GM23248 (cell line): ENCODE data around the gene KRT25. TPM values are rescaled to one million over a fixed set of nuclear protein-coding genes. Genes with fewer than 3 reads are reported as not detected.

Experiments used
- DNase-seq: peaks from one replicate; pipeline ENCODE4 v3.0.0-alpha.2; 2015
- H2AFZ ChIP-seq: fragments of 200-600 bp; sonication (generic); 2 replicates; pipeline ENCODE4 v1.6.1; 2016; ENCODE audit warnings: antibody characterized with exemption
- H3F3A ChIP-seq: fragments of 200-600 bp; sonication (generic); 2 replicates; pipeline ENCODE4 v1.6.1; 2016; ENCODE audit warnings: mild to moderate bottlenecking, antibody characterized with exemption, mixed run types; ENCODE audit not compliant: insufficient read depth
- H3K27ac ChIP-seq: fragments of 200-600 bp; sonication (generic); 2 replicates; pipeline ENCODE4 v1.5.1; 2016; ENCODE audit warnings: mild to moderate bottlenecking
- H3K27me3 ChIP-seq: fragments of 200-600 bp; sonication (generic); replicated peaks from 2 replicates; pipeline ENCODE4 v1.6.1; 2016; ENCODE audit warnings: mild to moderate bottlenecking; ENCODE audit not compliant: insufficient read depth
- H3K36me3 ChIP-seq: fragments of 200-600 bp; sonication (generic); 2 replicates; pipeline ENCODE4 v1.6.1; 2016; ENCODE audit warnings: low read depth, mild to moderate bottlenecking
- H3K4me1 ChIP-seq: fragments of 200-600 bp; sonication (generic); 2 replicates; pipeline ENCODE4 v1.6.1; 2016; ENCODE audit warnings: mild to moderate bottlenecking; ENCODE audit not compliant: insufficient read depth
- H3K4me2 ChIP-seq: fragments of 200-600 bp; sonication (generic); one replicate; pipeline ENCODE4 v1.6.1; 2016; ENCODE audit warnings: mild to moderate bottlenecking; ENCODE audit not compliant: unreplicated experiment
- H3K4me3 ChIP-seq: fragments of 200-600 bp; sonication (generic); 2 replicates; pipeline ENCODE4 v1.5.1; 2016; ENCODE audit warnings: mild to moderate bottlenecking
- H3K79me2 ChIP-seq: fragments of 200-600 bp; sonication (generic); 2 replicates; pipeline ENCODE4 v1.6.1; 2016; ENCODE audit warnings: mild to moderate bottlenecking; ENCODE audit not compliant: insufficient read depth
- H3K9ac ChIP-seq: fragments of 200-600 bp; sonication (generic); 2 replicates; pipeline ENCODE4 v1.6.1; 2016; ENCODE audit warnings: mild to moderate bottlenecking
- H3K9me2 ChIP-seq: fragments of 200-600 bp; sonication (generic); 2 replicates; pipeline ENCODE4 v1.6.1; 2016; ENCODE audit warnings: mixed run types, mild to moderate bottlenecking, moderate library complexity; ENCODE audit not compliant: insufficient read depth
- H3K9me3 ChIP-seq: fragments of 200-600 bp; sonication (generic); one replicate; pipeline ENCODE4 v1.6.1; 2017; ENCODE audit warnings: low read depth
- H4K20me1 ChIP-seq: fragments of 200-600 bp; sonication (generic); 2 replicates; pipeline ENCODE4 v1.6.0; 2016; ENCODE audit not compliant: insufficient read depth
- EZH2 ChIP-seq: fragments of 200-600 bp; sonication (generic); IDR thresholded peaks from 2 replicates; pipeline ENCODE4 v1.6.1; 2018; ENCODE audit warnings: antibody characterized with exemption, mild to moderate bottlenecking; ENCODE audit not compliant: insufficient read depth, poor library complexity, severe bottlenecking
- EZH2phosphoT487 ChIP-seq: fragments of 200-600 bp; sonication (generic); IDR thresholded peaks from 2 replicates; pipeline ENCODE4 v1.6.1; 2018; ENCODE audit warnings: antibody characterized with exemption, moderate library complexity, mild to moderate bottlenecking, low read depth; ENCODE audit not compliant: insufficient read depth
- WGBS, 2 experiments: methylation state at CpG; one replicate each; pipeline ENCODE4 v1.1.6; 2015 to 2017; ENCODE audit warnings: low lambda C conversion rate in 2 of 2, low coverage in 1 of 2; ENCODE audit errors: missing lambda C conversion rate in 2 of 2; 5-methylcytosine and 5-hydroxymethylcytosine counted together
- in situ Hi-C: fragments of 300-500 bp; cut with MboI; formaldehyde crosslinking; loops from 2 replicates; pipeline ENCODE4 v1.15.0; 2020
- polyA plus RNA-seq: library from polyadenylated mRNA; unstranded; fragments of >200 nt; fragmentation: Nextera tagmentation; extraction: Ambion mirVana; gene quantifications from 2 replicates; pipeline ENCODE4 v1.2.1, GENCODE V29; 2016
- total RNA-seq: library from RNA; depleted of rRNA; stranded (reverse); fragments of >200 nt; shearing (Covaris generic); gene quantifications from 2 replicates; pipeline ENCODE4 v1.2.3, GENCODE V29; 2014

KRT25 gene
- total and polyA plus RNA-seq, 2 experiments from 2014 or later, result not detected

GRCh38 chr17:40779181-40779909, 24.2 kb upstream of the KRT25 start:
- no peak overlapping the region for H3K4me3 ChIP-seq
- no peak overlapping the region for H3K9ac ChIP-seq
- no peak overlapping the region for H2AFZ ChIP-seq
- H3K36me3 ChIP-seq, result no peaks in the 10 kb centered on the region
- WGBS, 2 experiments, result 16 to 18% methylated on average over 37 of the region's 37 CpGs
- no peaks in the 10 kb centered on the region for H3K79me2 ChIP-seq
- peak overlapping the region; percentile 24 for H3K4me2 ChIP-seq
- H3K4me1 ChIP-seq, result no peaks in the 10 kb centered on the region
- H3K27me3 ChIP-seq, result peaks cover 60% of the 10 kb centered on the region
- no peaks in the 10 kb centered on the region for H3K9me2 ChIP-seq
- no peaks in the 10 kb centered on the region for H3F3A ChIP-seq
- DNase-seq, result peak; percentile 6
- no peaks in the 10 kb centered on the region for H4K20me1 ChIP-seq
- H3K9me3 ChIP-seq, result no peaks in the 10 kb centered on the region
- TF ChIP-seq EZH2phosphoT487 (no peak), EZH2 (peak; percentile 75)
- in situ Hi-C loops, result loop anchor here (25.0 kb wide), 1 partner anchor 417 kb away; the partner anchor contains the start of gene GJD3
- no peak overlapping the region for H3K27ac ChIP-seq

DNA sequence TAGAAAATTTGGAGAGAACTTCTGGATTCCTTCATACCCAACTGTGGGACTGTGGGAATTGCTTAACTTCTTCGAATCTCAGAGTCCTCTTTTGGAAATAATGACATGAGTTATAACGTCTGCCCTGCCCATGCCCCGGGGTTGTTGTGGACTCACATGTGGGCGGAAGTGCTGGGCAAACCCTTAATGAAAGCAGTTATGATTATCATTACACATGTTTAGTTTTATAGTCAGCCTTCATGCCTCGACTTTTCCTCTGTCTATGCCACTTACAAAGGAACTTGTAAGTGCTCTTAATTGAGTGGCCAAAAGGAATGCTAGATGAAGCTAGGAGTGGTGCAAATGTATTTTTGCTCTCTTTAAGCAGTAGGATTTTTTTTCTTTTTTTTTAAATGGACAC, 23.3 kb upstream of the KRT25 start:
- Histone ChIP-seq H4K20me1 (no peaks in the 10 kb centered on the region), H3K9me2 (no peaks in the 10 kb centered on the region), H3K4me2 (no peak overlapping the region), H3F3A (no peaks in the 10 kb centered on the region), H3K4me3 (no peak overlapping the region), H3K9ac (no peak overlapping the region), H3K27me3 (peaks cover 65% of the 10 kb centered on the region), H2AFZ (no peak overlapping the region), H3K4me1 (no peaks in the 10 kb centered on the region), H3K27ac (no peak overlapping the region), H3K9me3 (no peaks in the 10 kb centered on the region), H3K79me2 (no peaks in the 10 kb centered on the region), H3K36me3 (no peaks in the 10 kb centered on the region)
- WGBS, 2 experiments, result 29 to 31% methylated on average over 5 of the region's 5 CpGs
- in situ Hi-C loops, result loop anchor here (25.0 kb wide), 1 partner anchor 416 kb away; the partner anchor contains the start of gene GJD3
- no peak for TF ChIP-seq EZH2
- TF ChIP-seq EZH2phosphoT487, result no peak
- DNase-seq, result no peak

DNA sequence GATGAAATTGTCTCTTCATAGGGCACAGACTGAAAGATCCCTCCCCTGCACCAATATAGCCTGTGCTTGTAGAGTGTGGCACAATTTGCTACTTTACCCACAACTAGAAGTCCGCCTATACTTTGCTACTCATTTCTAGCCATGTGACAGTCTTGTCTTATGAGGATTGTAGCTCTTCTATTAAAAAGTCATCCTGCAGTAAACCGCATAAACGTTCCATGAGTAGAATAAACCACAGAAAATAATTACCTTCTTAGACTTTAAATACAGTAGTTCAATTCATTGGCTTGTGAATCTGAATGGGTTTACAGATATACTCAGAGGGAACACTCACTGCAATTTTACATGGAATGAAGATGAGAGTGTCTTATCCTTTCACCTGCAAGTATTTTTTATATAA, 22.8 kb upstream of the KRT25 start:
- no peak for TF ChIP-seq EZH2phosphoT487
- no peak for TF ChIP-seq EZH2
- Histone ChIP-seq H3K9me3 (no peaks in the 10 kb centered on the region), H3K9me2 (no peaks in the 10 kb centered on the region), H3K4me3 (no peak overlapping the region), H3K9ac (no peak overlapping the region), H4K20me1 (no peaks in the 10 kb centered on the region), H3K36me3 (no peaks in the 10 kb centered on the region), H2AFZ (no peak overlapping the region), H3K27me3 (peaks cover 68% of the 10 kb centered on the region), H3K79me2 (no peaks in the 10 kb centered on the region), H3K4me1 (no peaks in the 10 kb centered on the region), H3K4me2 (no peak overlapping the region), H3K27ac (no peak overlapping the region), H3F3A (no peaks in the 10 kb centered on the region)
- in situ Hi-C loops, result loop anchor here (25.0 kb wide), 1 partner anchor 416 kb away; the partner anchor contains the start of gene GJD3
- DNase-seq, result no peak
- 83 to 85% methylated on average over 3 of the region's 3 CpGs for WGBS, 2 experiments

- Histone ChIP-seq H3K4me1 (no peaks in the 10 kb centered on the region), H3F3A (no peaks in the 10 kb centered on the region), H3K36me3 (no peaks in the 10 kb centered on the region), H3K9me2 (no peaks in the 10 kb centered on the region), H3K27me3 (peaks cover 73% of the 10 kb centered on the region), H3K4me3 (no peak overlapping the region), H3K4me2 (no peak overlapping the region), H3K9me3 (no peaks in the 10 kb centered on the region), H3K79me2 (no peaks in the 10 kb centered on the region), H2AFZ (no peak overlapping the region), H3K27ac (no peak overlapping the region), H4K20me1 (no peaks in the 10 kb centered on the region), H3K9ac (no peak overlapping the region)
- DNase-seq, result no peak
- in situ Hi-C loops, result loop anchor here (25.0 kb wide), 1 partner anchor 415 kb away; the partner anchor contains the start of gene GJD3
- TF ChIP-seq EZH2 (no peak), EZH2phosphoT487 (no peak)
- WGBS, 2 experiments, result 42 to 43% methylated on average over 7 of the region's 7 CpGs
These were observed 22.3 kb upstream of the KRT25 start for GRCh38 chr17:40777459-40777858.
